ENCODE data around the gene SLC25A45.

- TF ChIP-seq CTCF (IDR thresholded peaks at IDR 0.05) = no peak
- TF ChIP-seq POLR2A (IDR thresholded peaks at IDR 0.05) = no peak
Observed at GRCh38 chr11:65411681-65412070, 29.2 kb upstream of the SLC25A45 start.
